Endothelial cell of umbilical vein (primary cell): ENCODE results near the gene SGSM1.

Source experiments
- CTCF ChIP-seq, 2 donors: IDR thresholded peaks; 1 replicate in 1 of 2; 2 replicates in 1 of 2; pipeline ENCODE4 v1.5.1; 2011; ENCODE audit warnings: low read length in 2 of 2, mild to moderate bottlenecking in 2 of 2, moderate library complexity in 2 of 2, control low read depth in 1 of 2, inconsistent platforms in 1 of 2, low read depth in 1 of 2; ENCODE audit not compliant: insufficient read depth in 1 of 2; ENCODE audit errors: extremely low read depth in 1 of 2
- EZH2 ChIP-seq: IDR thresholded peaks from 2 replicates; pipeline ENCODE4 v1.6.1; 2012; ENCODE audit warnings: borderline replicate concordance, low read depth, mild to moderate bottlenecking, moderate library complexity, low read length, inconsistent platforms; ENCODE audit not compliant: severe bottlenecking
- FOS ChIP-seq: IDR thresholded peaks from 2 replicates; pipeline ENCODE4 v1.6.1; 2011; ENCODE audit warnings: mild to moderate bottlenecking, low read length, moderate library complexity, borderline replicate concordance; ENCODE audit not compliant: insufficient read depth
- GATA2 ChIP-seq: IDR thresholded peaks from 2 replicates; pipeline ENCODE4 v1.7.0; 2011; ENCODE audit warnings: low read depth, mild to moderate bottlenecking, moderate library complexity, mixed read lengths, low read length; ENCODE audit not compliant: insufficient read length, insufficient read depth
- POLR2A ChIP-seq: IDR thresholded peaks from 2 replicates; pipeline ENCODE4 v1.6.1; 2012; ENCODE audit warnings: low read depth, mild to moderate bottlenecking, control low read depth, low read length

GRCh38 chr22:24843048-24843447 is 37.0 kb downstream of the SGSM1 start:
- no peak for TF ChIP-seq GATA2
- TF ChIP-seq CTCF (IDR thresholded peaks at IDR 0.05; ENCODE audit: extremely low read depth in 1 of 2, insufficient read depth in 1 of 2, low read depth in 1 of 2, low read length in 2 of 2): no peak
- TF ChIP-seq POLR2A: no peak
- TF ChIP-seq EZH2: no peak
- TF ChIP-seq FOS: no peak
